HL-60 (cell line): Measurements from ENCODE around the gene PTPRD.

Experiments used
- DNase-seq, 2 experiments: peaks; one replicate each; pipeline ENCODE4 v3.0.0-alpha.2; 2010 to 2020; ENCODE audit warnings: low read depth in 1 of 2, low spot score in 1 of 2
- H3K27ac ChIP-seq: fragments of 250-450 bp; sonication (Bioruptor Pico); replicated peaks from 2 replicates; pipeline ENCODE4 v1.5.1; 2020; ENCODE audit warnings: mild to moderate bottlenecking, moderate library complexity
- H3K27me3 ChIP-seq: fragments of 250-450 bp; sonication (Bioruptor Pico); 2 replicates; pipeline ENCODE4 v1.5.1; 2021; ENCODE audit warnings: mild to moderate bottlenecking, moderate library complexity; ENCODE audit not compliant: insufficient read depth, poor library complexity, severe bottlenecking
- H3K4me3 ChIP-seq: replicated peaks from 2 replicates; pipeline ENCODE4 v1.5.1; 2011; ENCODE audit warnings: mild to moderate bottlenecking, control low read depth, low read length; ENCODE audit not compliant: insufficient read depth
- CTCF ChIP-seq: IDR thresholded peaks from one replicate; pipeline ENCODE4 v1.5.1; 2011; ENCODE audit warnings: low read length, control low read depth, inconsistent platforms; ENCODE audit not compliant: insufficient read depth
- GABPA ChIP-seq: IDR thresholded peaks from 2 replicates; pipeline ENCODE4 v1.6.1; 2012; ENCODE audit warnings: low read depth
- POLR2AphosphoS5 ChIP-seq: IDR thresholded peaks from 2 replicates; pipeline ENCODE4 v1.6.1; 2012; ENCODE audit warnings: low read depth
- REST ChIP-seq: IDR thresholded peaks from 2 replicates; pipeline ENCODE4 v1.6.1; 2012; ENCODE audit warnings: low read depth; ENCODE audit not compliant: insufficient replicate concordance
- SPI1 ChIP-seq: IDR thresholded peaks from 2 replicates; pipeline ENCODE4 v1.6.1; 2012; ENCODE audit warnings: low read depth, mild to moderate bottlenecking, borderline replicate concordance

The PTPRD gene

DNA sequence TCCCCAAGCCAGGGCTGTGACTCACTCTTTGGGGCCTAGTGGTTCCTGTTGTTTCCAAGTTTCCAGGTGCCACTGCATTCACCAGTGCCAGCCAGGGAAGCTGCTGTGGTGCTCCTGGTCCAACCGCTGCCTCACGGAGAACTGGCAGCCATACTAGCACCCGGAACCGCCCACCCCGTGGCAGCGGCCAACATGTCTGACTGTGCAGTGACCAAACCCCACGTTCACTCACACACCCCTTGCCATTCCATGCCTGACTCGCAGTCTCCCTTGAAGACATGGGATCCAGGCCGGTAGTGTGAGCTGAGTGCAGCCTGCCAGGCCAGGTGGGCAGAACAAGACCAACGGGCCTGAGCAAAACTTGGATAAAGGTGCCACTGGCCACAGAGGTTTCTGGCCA, 1968.2 kb downstream of the PTPRD start:
- DNase-seq: no peak
- no peak for TF ChIP-seq POLR2AphosphoS5
- TF ChIP-seq SPI1: no peak
- TF ChIP-seq CTCF: no peak
- TF ChIP-seq REST: no peak
- no peak for TF ChIP-seq GABPA
- H3K27ac ChIP-seq: no peak overlapping the region
- H3K4me3 ChIP-seq: no peak overlapping the region
- no peaks in the 10 kb centered on the region for H3K27me3 ChIP-seq

GRCh38 chr9:8643896-8644295, 1968.9 kb downstream of the PTPRD start:
- TF ChIP-seq GABPA (no peak), CTCF (no peak), REST (no peak), POLR2AphosphoS5 (no peak), SPI1 (no peak)
- no peak overlapping the region for H3K27ac ChIP-seq
- H3K4me3 ChIP-seq: no peak overlapping the region
- H3K27me3 ChIP-seq: no peaks in the 10 kb centered on the region
- DNase-seq: no peak

DNA sequence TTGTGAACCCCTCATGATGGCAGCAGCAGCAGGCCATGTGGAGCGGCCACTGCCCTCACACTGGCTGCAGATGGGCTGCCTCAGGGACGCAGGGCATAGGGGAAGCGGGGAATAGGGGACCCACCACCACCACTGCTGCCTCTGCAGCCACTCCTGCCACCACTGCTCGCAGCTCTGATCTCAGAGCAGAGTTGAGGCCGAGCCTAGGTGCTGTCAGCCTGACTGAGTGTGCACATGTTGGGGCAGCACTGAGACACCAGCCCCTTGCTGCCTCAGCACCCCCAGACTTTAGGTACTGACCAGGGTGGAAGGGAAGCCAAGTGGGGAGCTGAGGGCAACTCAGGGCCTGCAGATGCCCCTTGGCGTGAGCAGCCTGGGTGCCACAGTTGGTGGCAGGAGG, 1969.3 kb downstream of the PTPRD start:
- DNase-seq: no peak
- no peak overlapping the region for H3K27ac ChIP-seq
- H3K27me3 ChIP-seq: no peaks in the 10 kb centered on the region
- H3K4me3 ChIP-seq: no peak overlapping the region
- TF ChIP-seq GABPA: no peak
- no peak for TF ChIP-seq CTCF
- no peak for TF ChIP-seq POLR2AphosphoS5
- no peak for TF ChIP-seq REST
- TF ChIP-seq SPI1: no peak
